HG02884 (cell line): ENCODE measurements around the gene PFKFB3.
"Not testable (repeated sequence)": the region's sequence is repeated elsewhere in the genome, so short reads cannot be mapped to it uniquely, and the experiment has no call there.

Experiments used
- ATAC-seq: cut with Tn5 transposase; IDR thresholded peaks from one replicate; pipeline ENCODE4 v1.9.1; 2021; ENCODE audit warnings: mild to moderate bottlenecking, moderate library complexity; ENCODE audit not compliant: unreplicated experiment

The PFKFB3 gene

DNA sequence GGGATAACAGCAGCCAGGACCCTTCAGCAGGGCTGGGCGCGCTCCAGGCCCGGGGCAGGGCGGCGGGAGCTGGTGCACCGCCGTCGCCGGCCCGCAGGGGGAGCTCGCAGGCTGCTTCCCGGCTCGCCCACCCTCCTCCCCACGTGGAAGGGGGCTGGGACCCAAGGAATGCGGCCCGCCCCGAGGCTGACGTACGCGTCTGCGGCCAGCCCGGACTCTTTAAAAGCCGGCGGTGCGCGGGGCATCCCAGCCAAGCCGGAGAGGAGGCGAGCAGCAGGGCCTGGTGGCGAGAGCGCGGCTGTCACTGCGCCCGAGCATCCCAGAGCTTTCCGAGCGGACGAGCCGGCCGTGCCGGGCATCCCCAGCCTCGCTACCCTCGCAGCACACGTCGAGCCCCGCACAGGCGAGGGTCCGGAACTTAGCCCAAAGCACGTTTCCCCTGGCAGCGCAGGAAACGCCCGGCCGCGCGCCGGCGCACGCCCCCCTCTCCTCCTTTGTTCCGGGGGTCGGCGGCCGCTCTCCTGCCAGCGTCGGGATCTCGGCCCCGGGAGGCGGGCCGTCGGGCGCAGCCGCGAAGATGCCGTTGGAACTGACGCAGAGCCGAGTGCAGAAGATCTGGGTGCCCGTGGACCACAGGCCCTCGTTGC is at the start of gene PFKFB3:
Gene PFKFB3 (plus strand): TSS at position 249 of the 647 bp plus-strand sequence. CDS start 329 bp downstream, at position 578.
- ATAC-seq: peak; percentile 60

GRCh38 chr10:6153845-6154244 is 48.9 kb upstream of the PFKFB3 start:
- ATAC-seq: no peak

- ATAC-seq: no peak
Observed at GRCh38 chr10:6154566-6154965, 48.2 kb upstream of the PFKFB3 start.

GRCh38 chr10:6158276-6158675 is 44.5 kb upstream of the PFKFB3 start:
- no peak for ATAC-seq

- ATAC-seq: no peak
Observed at GRCh38 chr10:6161921-6162320, 40.8 kb upstream of the PFKFB3 start.

DNA sequence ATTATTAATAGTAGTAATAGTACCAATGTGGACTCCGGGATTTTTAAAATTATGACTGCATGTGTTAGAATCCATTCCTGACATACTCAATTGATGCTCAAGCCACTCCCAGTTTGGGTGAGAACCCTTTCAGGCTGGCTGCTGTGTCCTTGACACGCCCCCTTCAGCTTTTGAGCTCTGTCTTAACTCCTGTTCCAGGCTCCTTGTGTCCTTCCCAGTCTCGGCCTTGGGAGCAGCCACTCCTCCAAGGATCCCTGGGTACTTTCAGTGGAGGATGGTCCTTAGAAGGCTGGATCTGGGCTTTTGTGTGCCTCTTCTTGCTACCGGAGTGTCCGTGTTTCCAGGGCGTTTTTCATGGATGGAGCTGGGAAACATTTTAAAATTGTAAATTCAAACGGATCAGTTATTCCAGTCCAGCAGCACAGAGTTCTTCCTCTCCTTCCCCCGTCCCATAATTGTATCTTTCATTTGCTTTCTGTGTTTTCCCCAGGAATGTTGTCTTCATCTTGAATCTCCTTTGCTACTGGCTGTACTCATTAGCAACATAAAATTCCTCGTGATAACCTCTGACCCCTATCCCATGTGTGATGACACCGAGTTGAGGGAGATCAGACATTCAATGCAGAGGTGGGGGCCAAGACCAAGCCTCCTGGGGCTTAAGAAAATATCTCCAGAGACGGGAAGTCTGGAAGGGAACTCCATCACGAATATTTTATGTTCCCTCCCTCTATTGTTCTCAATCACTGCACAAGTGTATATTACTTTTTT is 40.0 kb upstream of the PFKFB3 start:
- no peak for ATAC-seq

DNA sequence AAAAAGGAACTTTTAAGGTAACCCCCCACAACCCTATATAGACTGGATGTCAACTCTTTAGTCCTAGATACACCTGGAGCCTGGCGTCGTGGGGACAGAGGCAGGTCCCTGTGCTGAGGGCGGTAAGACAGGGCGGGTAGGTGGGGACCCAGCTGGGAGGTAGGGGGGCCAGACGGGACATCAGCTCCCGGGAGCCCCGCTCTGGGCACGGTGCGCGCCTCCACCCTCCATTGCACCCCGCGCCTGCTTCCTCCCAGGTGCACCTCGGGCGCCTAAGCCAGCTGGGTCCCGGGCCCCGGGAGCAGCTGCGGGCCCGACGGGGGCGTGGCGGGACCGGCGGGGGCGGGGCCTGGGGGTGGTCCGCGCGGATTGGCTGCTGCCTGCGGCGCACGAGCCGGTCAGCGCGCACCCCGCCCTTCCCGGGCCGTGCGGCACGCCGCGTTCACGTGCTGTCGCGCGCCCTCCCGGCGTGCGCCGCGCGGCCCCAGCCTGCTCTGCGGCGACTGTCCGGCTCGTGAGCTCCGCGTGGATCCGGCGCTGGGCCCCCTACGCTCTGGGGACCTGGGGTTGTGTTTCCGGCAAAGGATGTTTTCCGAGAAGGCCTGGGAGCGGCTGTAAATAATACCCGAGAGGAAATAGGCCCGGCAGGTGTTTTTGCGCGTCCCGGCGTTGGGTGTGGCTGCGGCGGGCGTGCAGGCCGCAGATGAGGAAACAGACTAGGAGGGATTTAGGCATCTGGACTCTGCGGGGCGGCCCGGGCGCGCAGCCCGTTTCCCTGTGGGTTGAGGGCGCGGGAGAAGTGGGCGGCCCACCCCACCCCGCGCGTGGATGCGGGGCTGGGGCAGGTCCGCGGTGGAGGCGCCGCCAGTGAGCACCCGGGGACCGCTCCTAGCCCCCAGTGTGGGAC is 39.1 kb upstream of the PFKFB3 start:
- peak; percentile 88 for ATAC-seq

- no peak for ATAC-seq
Observed at GRCh38 chr10:6164271-6165095, 38.2 kb upstream of the PFKFB3 start.

- no peak for ATAC-seq
Observed at GRCh38 chr10:6165221-6165725, 37.5 kb upstream of the PFKFB3 start.

DNA sequence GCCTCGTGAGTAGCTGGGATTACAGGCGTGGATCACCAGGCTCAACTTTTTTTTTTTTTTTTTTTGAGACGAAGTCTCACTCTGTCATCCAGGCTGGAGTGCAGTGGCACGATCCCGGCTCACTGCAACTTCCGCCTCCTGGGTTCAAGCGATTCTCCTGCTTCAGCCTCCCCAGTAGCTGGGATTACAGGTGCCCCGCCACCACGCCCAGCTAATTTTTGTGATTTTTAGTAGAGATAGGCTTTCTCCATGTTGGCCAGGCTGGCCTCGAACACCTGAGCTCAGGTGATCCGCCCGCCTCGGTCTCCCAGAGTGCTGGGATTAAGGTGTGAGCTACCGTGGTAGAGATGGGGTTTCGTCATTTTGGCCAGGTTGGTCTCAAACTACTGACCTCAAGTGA is 36.8 kb upstream of the PFKFB3 start:
- ATAC-seq: not testable (repeated sequence)

- no peak for ATAC-seq
Observed at GRCh38 chr10:6167456-6167855, 35.3 kb upstream of the PFKFB3 start.

GRCh38 chr10:6168084-6168483 is 34.6 kb upstream of the PFKFB3 start:
- ATAC-seq: no peak

DNA sequence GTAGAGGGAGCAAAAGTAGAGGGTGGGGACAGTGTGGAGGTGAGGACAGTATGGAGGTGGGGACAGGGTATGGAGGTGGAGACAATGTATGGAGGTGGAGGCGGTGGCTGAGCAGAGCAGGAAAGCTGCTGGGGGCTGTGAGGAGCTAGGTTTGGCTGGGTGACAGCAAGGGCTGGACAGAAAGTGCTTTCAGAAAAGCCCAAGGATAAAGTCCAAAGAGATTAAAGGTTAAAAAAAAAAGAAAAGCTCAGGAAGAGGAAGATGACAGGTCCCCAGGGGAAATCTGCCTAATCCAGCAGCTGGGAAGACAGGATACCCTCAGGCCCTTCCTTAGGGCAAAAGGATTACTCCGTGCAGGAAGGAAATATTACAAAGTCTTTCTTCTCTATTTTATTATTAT is 32.1 kb upstream of the PFKFB3 start:
- ATAC-seq: no peak

DNA sequence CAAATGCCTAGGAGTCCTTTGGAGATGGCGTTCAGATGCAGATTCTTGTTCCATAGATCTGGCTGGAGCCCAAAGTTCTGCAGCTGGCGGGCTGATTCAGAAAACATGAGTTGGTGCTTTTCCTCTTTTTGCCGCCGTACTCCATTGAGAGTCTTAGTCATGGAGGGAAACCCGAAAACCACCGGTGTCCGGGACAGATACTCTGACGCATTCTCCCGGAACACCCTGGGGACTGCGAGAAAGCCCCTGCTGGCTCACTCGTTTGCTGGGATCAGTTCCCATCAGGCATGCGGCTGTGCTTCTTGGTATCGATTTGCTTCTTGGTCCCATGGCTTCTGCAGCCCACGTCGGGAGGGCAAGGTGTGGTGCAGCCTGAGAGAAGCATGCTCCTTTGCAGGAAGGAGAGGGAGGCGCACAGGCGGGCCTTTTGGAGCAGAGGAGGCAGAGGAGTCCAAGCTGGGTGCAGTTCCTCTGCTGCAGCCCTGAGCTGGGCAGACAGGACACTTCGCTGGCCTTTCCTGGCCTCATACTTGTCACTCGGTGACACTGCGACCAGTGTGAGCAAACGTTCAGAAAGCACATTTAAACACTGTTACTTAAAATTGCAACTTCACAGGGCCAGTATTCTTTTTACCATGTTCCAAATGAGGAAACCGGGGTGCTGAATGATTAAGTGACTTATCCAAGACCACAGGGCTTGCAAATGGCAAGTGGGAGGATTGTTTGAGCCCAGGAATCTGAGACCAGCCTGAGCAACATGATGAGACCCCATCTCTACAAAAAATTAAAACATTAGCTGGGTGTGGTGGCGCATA is 30.6 kb upstream of the PFKFB3 start:
- peak; percentile 58 for ATAC-seq

DNA sequence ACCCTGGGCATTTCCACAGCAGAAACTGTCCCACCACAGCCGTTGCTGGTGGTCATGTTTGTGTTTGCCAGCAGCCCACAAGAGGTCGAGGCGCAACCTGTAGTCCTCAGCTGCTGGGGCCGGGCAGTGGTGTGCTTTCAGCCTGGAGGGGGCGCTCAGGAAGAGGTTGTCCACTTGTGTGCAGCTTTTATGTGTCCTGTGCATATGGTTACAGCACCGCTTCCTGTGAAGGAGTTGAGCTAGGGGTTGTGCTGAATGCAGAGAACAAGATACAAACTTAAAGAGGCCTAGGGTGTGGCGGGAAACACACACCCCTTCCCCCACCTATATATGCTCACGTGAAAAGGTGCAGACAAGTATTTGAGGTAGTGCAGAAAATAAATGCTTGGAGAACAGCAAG is 29.5 kb upstream of the PFKFB3 start:
- no peak for ATAC-seq

DNA sequence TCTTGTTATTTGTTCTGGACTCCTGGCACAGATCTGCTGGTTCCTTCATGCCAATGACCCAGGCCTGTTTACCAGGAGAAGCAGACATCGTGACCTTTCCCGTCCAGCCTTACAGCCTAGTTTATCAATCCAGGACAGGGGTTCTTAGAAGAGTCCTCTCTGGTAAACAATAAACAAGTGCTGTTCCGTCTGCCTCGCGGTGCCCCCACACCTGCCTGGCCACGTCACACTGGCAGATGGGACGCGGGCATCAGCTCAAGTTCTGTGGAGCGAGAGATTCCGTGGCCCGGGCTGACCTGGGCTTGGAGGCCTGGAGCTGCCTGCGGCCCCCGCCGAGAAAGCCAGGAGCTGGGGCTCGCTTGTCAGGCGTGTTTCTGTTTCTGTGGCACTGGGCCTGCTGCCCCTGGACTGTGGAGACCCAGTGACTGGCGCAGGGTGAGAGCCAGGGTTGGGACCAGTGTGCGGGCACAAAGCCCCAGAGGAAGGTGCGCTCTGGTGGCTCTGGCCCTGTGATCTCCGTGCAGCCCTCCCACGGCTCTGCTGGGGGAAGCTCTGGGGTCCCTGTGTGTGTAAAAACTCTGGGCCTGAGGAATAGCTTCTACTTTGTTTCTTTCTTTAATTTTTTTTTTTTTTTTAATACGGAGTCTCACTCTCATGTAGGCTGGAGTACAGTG is 28.4 kb upstream of the PFKFB3 start:
- no peak for ATAC-seq

DNA sequence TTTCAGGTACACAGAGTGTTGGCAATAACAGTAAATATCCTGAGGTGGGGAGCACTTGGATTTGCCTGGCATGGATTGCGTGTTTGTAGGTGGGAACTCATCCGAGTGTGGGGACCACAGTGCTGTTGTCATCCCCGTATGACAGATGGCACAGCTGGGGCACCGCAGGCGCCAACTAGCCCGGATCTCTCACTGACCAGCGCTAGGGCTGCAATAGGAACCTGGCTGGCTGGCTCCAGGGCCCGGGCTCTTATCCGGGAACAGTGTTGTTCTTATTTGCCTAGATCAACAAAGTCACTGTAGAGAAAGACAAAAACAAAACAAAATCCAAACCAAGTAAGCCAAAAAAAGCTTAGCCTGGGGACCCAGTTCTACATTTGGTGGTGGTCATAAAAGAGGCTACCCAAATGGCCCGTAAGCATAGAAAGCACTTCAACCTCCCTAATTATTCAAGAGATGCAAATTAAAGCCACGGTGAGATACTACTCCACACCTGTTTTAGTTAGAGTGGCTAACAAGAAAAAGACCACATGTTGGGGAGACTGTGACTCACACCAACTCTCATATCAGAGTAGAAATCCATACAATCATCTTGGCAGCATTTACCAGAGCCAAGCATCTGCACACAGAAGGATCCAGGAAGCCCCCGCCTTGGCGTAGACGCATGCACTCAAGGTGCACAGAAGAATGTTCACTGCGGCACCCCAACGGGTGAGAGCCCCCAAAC is 27.2 kb upstream of the PFKFB3 start:
- ATAC-seq: no peak

DNA sequence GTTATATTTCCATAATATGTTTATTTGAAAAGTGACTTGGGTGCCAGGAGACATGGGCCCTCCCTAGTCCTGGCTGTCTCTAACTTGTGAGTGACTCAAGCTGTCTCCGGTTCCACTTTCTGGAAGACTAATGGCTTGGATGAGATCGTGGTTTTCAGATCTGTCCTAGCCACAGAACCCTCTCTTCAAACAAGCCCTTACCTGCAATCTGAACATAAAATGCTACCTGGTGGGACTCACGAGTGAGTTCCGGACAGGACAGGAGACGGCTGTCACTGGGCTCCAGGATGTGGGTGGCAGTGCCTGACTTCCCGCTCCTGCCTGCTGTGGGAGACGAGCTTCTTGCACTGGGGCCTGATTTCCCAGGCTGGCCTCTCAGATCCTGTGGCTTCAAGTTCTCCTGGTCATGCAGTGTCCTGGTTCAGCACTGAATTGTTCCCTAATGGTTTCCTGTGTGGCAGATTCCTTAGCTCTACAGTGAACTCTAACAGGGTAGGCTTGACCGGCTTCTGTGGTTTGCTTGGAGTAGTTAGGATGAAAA is 26.0 kb upstream of the PFKFB3 start:
- ATAC-seq: no peak
